Activated CD8-positive, alpha-beta memory T cell treated with anti-CD3 and anti-CD28 coated beads, Interleukin-2, amount 10 ng/mL, durations not matched to agents 7 days and 5 days (primary cell): ENCODE data around the gene KRT79. TPM values are rescaled to one million over a fixed set of nuclear protein-coding genes. Genes with fewer than 3 reads are reported as not detected.

Source experiments
- ATAC-seq: fragments of 150-1000 bp; cut with Tn5 transposase; one replicate; pipeline ENCODE4 v1.10.0; 2021; ENCODE audit warnings: moderate library complexity
- CTCF ChIA-PET: fragments of 350-600 bp; sonication (Branson Sonifier 250); formaldehyde crosslinking; loops from one replicate; lab custom pipeline; 2021; ENCODE audit warnings: antibody characterized with exemption; lab: Charles Lee
- DNase-seq: peaks from one replicate; pipeline ENCODE4 v3.0.0-alpha.2; 2020
- H3K27ac Mint-ChIP-seq: one replicate; pipeline ENCODE4 v1.8.0; 2021; ENCODE audit warnings: mild to moderate bottlenecking, mixed read lengths
- H3K27me3 Mint-ChIP-seq: one replicate; pipeline ENCODE4 v1.8.0; 2021; ENCODE audit warnings: mixed read lengths
- H3K36me3 Mint-ChIP-seq: one replicate; pipeline ENCODE4 v1.8.0; 2021; ENCODE audit warnings: mild to moderate bottlenecking, mixed read lengths
- H3K4me1 Mint-ChIP-seq: one replicate; pipeline ENCODE4 v1.8.0; 2021; ENCODE audit warnings: mixed read lengths
- H3K4me3 Mint-ChIP-seq: one replicate; pipeline ENCODE4 v1.8.0; 2021; ENCODE audit warnings: mild to moderate bottlenecking, moderate library complexity, mixed read lengths
- H3K9me3 Mint-ChIP-seq: one replicate; pipeline ENCODE4 v1.8.0; 2022; ENCODE audit warnings: low read depth, mixed read lengths
- total RNA-seq, 2 experiments: library from RNA; stranded (reverse); gene quantifications; one replicate each; pipeline ENCODE4 v1.2.3, GENCODE V29; 2021

KRT79 gene
- total RNA-seq, 2 experiments from 2014 or later: 0.23 TPM; not detected in 1

DNA sequence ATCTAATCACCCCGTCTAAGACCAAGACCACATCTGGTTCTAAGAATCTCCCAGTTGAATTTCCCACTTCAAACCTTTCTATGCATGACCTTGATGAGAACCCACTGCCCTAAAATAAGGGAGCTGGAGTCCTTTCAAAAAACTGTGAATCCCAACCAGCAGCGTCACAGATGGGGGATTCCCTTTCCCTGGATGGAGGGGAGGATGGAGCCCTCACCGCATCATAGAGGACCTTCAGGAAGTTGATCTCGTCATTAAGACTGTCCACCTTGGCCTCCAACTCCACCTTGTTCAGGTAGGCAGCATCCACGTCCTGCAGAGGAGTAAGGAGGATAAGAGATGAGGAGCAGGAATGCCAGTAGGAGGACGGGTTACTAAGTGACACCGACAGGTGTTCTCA is 24.9 kb downstream of the KRT79 start:
- CTCF ChIA-PET: no interaction called here
- ATAC-seq (no peak), DNase-seq (no peak)
- H3K4me3 Mint-ChIP-seq: no peak overlapping the region
- H3K27ac Mint-ChIP-seq: no peak overlapping the region
- H3K9me3 Mint-ChIP-seq: no peaks in the 10 kb centered on the region
- H3K27me3 Mint-ChIP-seq: peaks cover 6% of the 10 kb centered on the region
- no peaks in the 10 kb centered on the region for H3K4me1 Mint-ChIP-seq
- no peaks in the 10 kb centered on the region for H3K36me3 Mint-ChIP-seq

DNA sequence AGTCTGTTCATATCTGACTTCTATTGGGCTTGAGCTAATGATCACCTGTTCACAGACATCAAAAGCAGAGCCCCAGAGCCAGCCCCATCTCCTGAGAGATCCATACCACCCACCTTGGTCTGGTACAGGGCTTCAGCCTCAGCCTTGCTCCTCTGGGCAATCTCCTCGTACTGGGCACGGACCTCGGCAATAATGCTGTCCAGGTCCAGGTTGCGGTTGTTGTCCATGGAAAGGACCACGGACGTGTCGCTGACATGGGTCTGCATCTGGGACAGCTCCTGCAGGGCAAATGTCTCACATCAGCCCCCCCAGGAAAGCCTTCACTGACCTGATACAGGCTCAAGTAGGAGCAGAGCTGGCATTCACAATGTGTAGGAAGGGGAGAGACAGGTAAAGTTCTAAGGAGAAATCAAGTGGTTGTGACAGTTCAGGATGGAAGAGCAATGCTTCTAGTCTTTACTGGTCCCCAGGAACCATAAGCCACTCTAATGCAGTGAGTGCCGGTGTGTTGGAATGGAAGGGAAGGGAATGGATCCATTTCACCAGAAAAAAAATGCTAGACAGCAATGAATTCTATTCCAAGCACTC is 25.4 kb downstream of the KRT79 start:
- no peaks in the 10 kb centered on the region for H3K9me3 Mint-ChIP-seq
- DNase-seq: no peak
- CTCF ChIA-PET: no interaction called here

DNA sequence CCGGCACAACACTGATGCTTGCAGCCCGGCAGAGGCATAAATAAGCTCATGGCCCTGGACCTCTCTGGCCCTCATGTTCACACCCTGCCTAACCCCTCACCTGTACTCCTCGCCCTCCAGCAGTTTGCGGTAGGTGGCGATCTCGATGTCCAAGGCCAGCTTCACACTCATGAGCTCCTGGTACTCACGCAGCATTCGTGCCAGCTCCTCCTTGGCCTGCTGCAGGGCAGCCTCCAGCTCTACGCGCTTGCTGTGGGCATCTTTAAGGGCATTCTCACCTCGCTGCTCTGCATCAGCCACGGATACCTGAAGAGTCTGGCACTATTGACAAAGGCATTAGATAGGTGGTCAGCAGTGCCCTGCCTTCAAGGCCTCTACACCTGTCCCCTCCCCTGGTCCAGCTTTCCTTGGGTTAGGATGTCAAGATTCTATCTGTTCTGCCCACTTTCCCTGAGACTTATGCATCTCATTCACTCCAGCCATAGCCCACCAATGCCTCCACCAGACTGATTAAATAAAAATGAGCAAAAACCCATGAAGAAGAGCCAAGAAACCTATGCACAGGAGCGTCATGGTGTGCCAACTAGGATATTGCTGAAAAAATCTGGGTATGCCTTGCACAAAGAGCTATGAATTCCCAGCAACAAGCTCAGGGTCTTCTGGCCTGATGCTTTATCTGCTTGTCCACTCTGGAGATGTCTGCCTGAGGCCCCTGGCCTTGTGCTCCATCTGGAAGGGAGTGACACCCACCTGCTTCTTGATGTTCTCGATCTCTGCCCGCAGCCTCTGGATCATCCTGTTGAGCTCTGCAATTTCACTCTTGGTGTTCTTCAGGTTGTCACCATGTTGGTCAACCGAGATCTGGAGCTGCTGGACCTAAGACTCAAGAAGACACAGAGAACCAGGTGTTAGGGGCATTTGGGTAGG is 26.3 kb downstream of the KRT79 start:
- Mint-ChIP-seq H3K4me1 (no peaks in the 10 kb centered on the region), H3K4me3 (no peak overlapping the region), H3K27ac (no peak overlapping the region), H3K36me3 (no peaks in the 10 kb centered on the region), H3K27me3 (peaks cover 7% of the 10 kb centered on the region), H3K9me3 (no peaks in the 10 kb centered on the region)
- ATAC-seq (no peak), DNase-seq (no peak)
- CTCF ChIA-PET: no interaction called here

More for the DNA sequence above, 25.4 kb downstream of the KRT79 start:
- H3K27ac Mint-ChIP-seq: no peak overlapping the region
- H3K4me1 Mint-ChIP-seq: no peaks in the 10 kb centered on the region
- H3K36me3 Mint-ChIP-seq: no peaks in the 10 kb centered on the region
- no peak overlapping the region for H3K4me3 Mint-ChIP-seq
- no peak for ATAC-seq
- H3K27me3 Mint-ChIP-seq: peaks cover 6% of the 10 kb centered on the region

DNA sequence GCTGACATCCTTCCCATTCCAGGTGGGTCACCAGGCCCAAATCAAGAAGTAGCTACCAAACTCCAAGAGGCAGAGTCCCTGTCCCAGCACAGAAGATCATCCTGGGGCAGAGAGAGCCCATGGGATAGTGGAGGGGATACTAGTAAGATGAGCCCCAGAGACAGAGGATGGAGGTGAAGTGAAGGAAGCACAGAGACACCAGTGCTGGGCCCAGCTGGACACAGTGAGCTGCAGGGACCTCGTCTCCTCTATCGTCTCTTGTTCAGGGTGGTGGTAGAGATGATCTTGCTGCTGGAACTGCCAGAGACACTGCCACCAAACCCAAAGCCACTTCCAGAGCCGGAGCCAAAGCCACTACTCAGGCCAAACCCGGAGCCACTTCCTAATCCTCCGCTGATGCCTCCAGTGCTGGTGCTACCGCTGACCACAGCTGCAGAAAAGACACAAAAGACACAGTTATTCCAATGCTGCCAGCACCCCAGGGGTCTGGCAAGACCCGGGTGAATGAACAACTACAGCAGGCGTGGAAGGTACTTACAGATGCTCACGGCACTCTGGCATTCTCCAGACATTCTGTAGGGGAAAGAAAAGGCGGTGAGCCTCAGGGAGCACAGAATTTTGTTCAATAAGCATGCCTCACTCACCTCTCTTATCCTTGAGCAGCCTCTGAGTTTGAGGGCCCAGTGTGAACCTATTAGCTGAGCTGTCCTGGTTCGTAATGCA is 27.1 kb downstream of the KRT79 start:
- H3K27ac Mint-ChIP-seq: no peak overlapping the region
- H3K9me3 Mint-ChIP-seq: no peaks in the 10 kb centered on the region
- H3K27me3 Mint-ChIP-seq: peaks cover 5% of the 10 kb centered on the region
- no peak overlapping the region for H3K4me3 Mint-ChIP-seq
- DNase-seq (no peak), ATAC-seq (no peak)
- no peaks in the 10 kb centered on the region for H3K36me3 Mint-ChIP-seq
- no peaks in the 10 kb centered on the region for H3K4me1 Mint-ChIP-seq
- CTCF ChIA-PET: no interaction called here

DNA sequence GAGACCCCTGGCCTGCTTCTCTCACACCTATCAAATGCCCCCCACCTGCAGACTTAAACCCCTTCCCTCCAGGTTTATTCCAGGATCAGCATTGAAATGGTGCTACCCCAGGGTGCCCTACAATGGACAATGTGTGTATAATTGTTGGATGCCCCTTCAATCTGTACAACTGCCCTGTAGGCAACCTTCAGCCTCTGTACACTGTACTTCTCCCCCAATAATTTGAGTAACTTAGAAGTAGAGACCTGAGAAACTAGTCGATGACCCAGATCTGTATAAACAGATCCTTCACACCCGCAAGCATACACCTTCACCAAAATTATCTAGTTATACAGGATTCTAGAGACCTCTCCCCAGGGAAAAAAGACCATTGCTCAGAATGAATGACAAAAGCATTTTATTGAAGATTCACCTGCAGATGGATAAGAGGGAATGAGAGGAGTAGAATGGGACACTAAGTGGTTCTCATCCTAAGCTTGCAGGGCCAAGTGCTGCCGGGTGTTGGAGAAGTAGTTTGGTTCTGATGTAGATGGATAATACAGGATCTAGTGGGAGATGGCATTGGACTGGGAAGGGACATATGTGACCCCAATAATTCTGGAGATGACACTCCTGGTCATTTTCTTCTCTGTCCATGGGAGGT is 27.8 kb downstream of the KRT79 start:
- CTCF ChIA-PET: no interaction called here
- Mint-ChIP-seq H3K4me1 (no peaks in the 10 kb centered on the region), H3K9me3 (no peaks in the 10 kb centered on the region), H3K27ac (no peak overlapping the region), H3K4me3 (no peak overlapping the region), H3K27me3 (peaks cover 5% of the 10 kb centered on the region), H3K36me3 (no peaks in the 10 kb centered on the region)
- ATAC-seq (no peak), DNase-seq (no peak)

DNA sequence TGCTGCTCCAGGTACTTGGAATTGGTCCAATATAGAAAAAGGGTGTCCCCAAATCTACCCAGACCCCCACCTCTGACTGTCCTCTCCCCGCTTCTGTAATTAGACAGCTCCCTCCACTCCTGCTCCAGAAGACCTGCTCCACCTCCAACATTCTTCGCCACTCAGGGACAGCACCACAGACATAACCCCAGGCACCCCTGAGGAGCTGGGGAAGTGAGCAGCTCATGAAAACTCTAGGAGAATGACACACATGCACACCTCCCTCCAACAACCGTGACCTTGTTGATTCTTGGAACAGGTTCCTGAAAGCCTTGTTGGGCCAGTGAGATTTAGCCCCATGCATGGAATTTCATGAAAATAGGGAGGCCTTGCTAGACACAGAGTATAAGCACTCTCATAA is 28.4 kb downstream of the KRT79 start:
- no peaks in the 10 kb centered on the region for H3K4me1 Mint-ChIP-seq
- CTCF ChIA-PET: no interaction called here

DNA sequence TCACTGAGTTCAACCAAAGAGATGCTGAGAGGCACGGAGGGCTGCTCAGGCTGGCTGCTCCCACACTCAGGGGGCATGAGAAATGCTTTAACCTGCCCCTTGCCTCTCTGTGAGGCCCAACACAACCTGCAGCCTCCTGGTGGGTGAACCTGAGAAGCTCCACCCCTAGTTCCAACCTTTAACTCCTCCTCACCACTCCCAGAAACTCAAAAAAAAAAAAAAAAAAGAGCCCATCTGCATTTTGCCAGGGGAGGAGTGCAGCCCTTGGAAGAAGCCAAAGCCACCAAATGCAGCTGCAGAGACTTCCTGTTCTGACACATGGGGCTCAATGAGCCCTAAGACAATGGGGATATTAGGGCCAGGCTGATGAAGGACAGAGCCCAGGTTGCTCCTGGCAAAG is 29.1 kb downstream of the KRT79 start:
- H3K4me1 Mint-ChIP-seq: no peaks in the 10 kb centered on the region

More for the DNA sequence above, 28.4 kb downstream of the KRT79 start:
- peaks cover 5% of the 10 kb centered on the region for H3K27me3 Mint-ChIP-seq
- H3K27ac Mint-ChIP-seq: no peak overlapping the region
- DNase-seq: no peak
- ATAC-seq: no peak
- H3K36me3 Mint-ChIP-seq: no peaks in the 10 kb centered on the region
- H3K9me3 Mint-ChIP-seq: no peaks in the 10 kb centered on the region
- H3K4me3 Mint-ChIP-seq: no peak overlapping the region

DNA sequence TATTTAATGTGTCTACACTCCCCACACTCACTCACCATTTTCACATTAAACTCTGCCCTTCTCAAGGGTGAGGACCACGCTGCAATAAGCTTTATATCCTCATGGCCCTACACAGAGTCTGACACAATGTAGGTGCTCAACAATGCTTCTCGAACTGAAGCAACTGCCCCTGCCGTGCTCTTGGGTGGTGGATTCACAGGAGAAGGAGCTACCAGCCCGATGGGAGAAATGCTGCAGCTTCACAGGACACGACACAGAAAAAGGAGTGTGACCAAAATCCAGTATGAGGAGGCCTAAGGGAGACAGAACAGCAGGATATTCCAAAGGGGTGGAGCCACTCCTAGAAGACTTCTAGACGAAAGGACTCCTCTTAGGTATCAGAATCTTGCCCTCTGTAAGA is 31.7 kb downstream of the KRT79 start:
- Mint-ChIP-seq H3K27ac (no peak overlapping the region), H3K9me3 (no peaks in the 10 kb centered on the region), H3K27me3 (peaks cover 2% of the 10 kb centered on the region), H3K4me3 (no peak overlapping the region), H3K36me3 (no peaks in the 10 kb centered on the region), H3K4me1 (no peaks in the 10 kb centered on the region)
- CTCF ChIA-PET: interaction anchor here (0.9 kb wide), 1 partner anchor 790 kb away, joined by 3 read pairs; no protein-coding TSS in a partner anchor
- ATAC-seq (no peak), DNase-seq (no peak)

More for the DNA sequence above, 29.1 kb downstream of the KRT79 start:
- Mint-ChIP-seq H3K27me3 (peaks cover 5% of the 10 kb centered on the region), H3K9me3 (no peaks in the 10 kb centered on the region), H3K4me3 (no peak overlapping the region), H3K36me3 (no peaks in the 10 kb centered on the region), H3K27ac (no peak overlapping the region)
- DNase-seq (no peak), ATAC-seq (no peak)
- CTCF ChIA-PET: no interaction called here

DNA sequence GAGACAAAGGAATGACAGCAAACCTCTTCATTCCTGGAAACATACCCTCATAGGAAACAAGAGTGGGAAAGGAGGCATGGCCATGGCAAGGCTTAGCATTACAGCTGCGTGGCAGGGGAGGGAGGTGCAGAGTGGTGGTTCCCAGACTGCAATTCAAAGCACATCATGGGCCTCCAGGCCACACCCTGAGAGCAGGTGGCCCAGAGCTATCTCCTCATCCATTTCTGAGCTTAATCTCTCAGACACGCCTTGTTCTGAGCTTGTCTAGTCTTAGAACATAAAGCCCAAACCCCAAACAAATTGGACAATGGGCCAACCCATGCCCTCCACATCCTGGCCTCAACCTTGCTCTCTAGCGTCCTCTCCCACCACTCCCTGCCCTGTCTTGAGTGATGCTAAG is 32.3 kb downstream of the KRT79 start:
- CTCF ChIA-PET: no interaction called here
- no peak for ATAC-seq

DNA sequence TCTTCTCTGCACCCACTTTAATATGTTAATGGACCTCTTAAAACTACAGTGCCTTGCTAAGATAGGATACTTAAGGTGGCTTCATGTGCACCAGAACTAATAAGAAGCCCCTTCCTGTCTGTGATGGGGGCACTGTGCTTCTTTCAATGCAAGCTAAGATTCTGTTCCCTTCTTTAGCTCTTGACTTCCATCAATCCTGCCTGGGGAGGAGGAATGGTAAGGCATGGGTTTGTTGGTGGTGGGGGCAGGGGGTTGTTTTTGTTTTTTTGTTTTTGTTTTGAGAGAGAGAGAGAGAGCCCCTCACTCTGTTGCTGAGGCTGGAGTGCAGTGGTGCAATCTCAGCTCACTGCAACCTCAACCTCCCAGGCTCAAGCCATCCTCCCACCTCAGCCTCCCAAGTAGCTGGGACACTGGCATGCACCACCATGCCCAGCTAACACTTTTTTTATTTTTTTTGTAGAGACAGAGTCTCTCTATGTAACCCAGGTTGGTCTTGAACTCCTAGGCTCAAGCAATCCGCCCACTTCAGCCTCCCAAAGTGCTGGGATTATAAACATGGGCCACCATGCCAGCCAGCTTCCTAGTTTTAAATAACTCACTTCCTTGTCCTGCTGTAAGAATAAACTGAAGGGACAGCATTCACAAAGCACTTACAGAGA is 33.7 kb downstream of the KRT79 start:
- CTCF ChIA-PET: no interaction called here

More for the DNA sequence above, 32.3 kb downstream of the KRT79 start:
- H3K9me3 Mint-ChIP-seq: no peaks in the 10 kb centered on the region
- no peak overlapping the region for H3K27ac Mint-ChIP-seq
- no peaks in the 10 kb centered on the region for H3K36me3 Mint-ChIP-seq
- no peak overlapping the region for H3K4me3 Mint-ChIP-seq
- H3K27me3 Mint-ChIP-seq: peaks cover 2% of the 10 kb centered on the region
- H3K4me1 Mint-ChIP-seq: no peaks in the 10 kb centered on the region
- no peak for DNase-seq

DNA sequence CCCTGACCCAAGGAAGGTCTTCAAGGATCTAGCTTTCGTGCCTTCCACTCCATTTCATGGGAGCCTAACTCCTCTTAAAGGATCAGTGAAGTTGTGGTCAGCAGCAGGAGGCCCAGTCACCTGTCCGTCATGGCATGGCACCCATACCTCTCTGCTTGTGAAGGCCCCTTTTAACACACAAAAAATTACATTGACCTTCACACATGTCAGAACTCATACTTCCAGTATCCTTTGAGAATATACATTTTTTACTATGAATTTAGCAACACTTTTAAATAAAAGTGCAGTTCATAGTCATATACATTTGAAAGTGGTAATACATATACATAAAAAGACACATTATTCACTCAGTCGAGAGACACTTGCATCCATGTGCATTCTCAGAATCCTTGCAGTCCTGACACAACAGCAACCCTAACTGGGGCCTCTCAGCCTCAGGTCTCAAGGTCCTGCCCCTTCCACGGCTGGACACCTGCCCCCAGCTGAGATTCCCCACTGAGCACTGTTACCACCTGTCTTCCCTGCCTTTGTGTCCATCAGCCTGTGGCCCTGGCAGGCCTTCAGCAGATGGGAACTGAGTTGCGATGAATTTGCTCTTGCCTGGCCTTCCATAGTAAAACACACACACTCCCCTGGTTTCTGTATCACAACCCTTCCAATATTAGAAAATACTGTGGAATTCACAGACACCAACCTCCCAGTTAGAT is 34.5 kb downstream of the KRT79 start:
- Mint-ChIP-seq H3K27me3 (peaks cover 2% of the 10 kb centered on the region), H3K36me3 (no peaks in the 10 kb centered on the region), H3K27ac (no peak overlapping the region), H3K4me3 (no peak overlapping the region), H3K9me3 (no peaks in the 10 kb centered on the region), H3K4me1 (peaks cover under 1% of the 10 kb centered on the region)
- CTCF ChIA-PET: no interaction called here
- no peak for ATAC-seq
- no peak for DNase-seq

More for the DNA sequence above, 33.7 kb downstream of the KRT79 start:
- ATAC-seq (no peak), DNase-seq (no peak)
- Mint-ChIP-seq H3K4me3 (no peak overlapping the region), H3K36me3 (no peaks in the 10 kb centered on the region), H3K4me1 (no peaks in the 10 kb centered on the region), H3K9me3 (no peaks in the 10 kb centered on the region), H3K27me3 (peaks cover 2% of the 10 kb centered on the region), H3K27ac (no peak overlapping the region)

DNA sequence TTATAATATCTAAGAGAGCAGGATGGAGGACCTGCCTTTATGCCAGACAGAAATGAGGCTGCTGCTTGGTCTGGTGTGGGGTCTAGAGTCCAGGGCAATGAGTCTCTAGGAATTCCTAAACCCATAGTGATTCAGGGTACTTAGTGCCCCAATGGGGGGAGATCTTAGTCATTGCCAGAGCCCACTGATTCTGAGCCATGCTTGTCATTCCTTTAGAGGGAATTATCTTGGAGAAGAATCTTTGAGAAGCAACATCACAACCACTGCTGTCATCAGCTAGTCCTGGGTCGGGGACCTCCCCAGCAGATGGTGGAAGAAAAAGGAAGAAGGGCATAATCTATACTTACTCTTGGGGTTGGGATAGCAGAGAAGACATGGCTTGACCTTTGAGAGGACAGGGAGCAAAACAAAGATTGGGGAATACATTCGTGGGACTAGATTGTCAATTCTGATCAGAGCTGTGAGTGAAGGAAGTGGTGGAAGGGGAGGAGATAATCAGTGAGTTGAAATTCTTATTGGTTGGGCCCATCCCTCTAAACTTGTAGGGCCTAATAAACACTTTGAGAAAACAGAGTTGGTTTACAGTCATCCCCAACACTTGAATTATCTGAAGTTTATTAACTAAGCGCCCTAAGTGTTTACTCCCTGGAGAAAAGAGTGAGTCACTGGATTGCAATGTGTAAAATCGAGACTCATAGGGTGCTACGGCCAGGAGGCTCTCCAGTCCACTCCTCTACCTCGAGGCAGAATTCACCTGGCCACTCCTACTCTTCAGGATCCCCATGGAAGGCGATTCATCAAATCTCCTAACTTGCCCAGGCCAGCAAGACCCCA is 35.2 kb downstream of the KRT79 start:
- Mint-ChIP-seq H3K9me3 (no peaks in the 10 kb centered on the region), H3K4me1 (peaks cover 7% of the 10 kb centered on the region), H3K4me3 (no peak overlapping the region), H3K36me3 (no peaks in the 10 kb centered on the region), H3K27ac (no peak overlapping the region), H3K27me3 (peaks cover 5% of the 10 kb centered on the region)
- DNase-seq: no peak
- no peak for ATAC-seq
- CTCF ChIA-PET: no interaction called here
